IMR-90 (cell line): Measurements from ENCODE around the gene PLD5. TPM values are rescaled to one million over a fixed set of nuclear protein-coding genes. Genes with fewer than 3 reads are reported as not detected.

Experiments used
- microRNA-seq, 2 experiments: library from miRNA; stranded (forward) in 1 of 2; unstranded in 1 of 2; fragments of 10-50 nt in 1 of 2; fragments of <30 nt in 1 of 2; gene quantifications in 1 of 2; microRNA quantifications in 1 of 2; one replicate each; pipeline versions ENCODE3 to v1.1.0; 2013 to 2020; ENCODE audit not compliant: insufficient read depth in 1 of 2, insufficient read length in 1 of 2, unreplicated experiment in 1 of 2
- polyA plus RNA-seq, 3 experiments: library from polyadenylated mRNA; depleted of rRNA; stranded (reverse); fragments of >200 nt; gene quantifications; 2 replicates each; pipeline ENCODE4 v1.2.3, GENCODE V29; 2012; ENCODE audit warnings: low replicate concordance in 1 of 3
- small RNA-seq, 5 experiments: library from RNA; depleted of rRNA; stranded (forward); fragments of <200 nt; gene quantifications; one replicate each; pipeline ENCODE3, GENCODE V24; 2012
- total RNA-seq: library from RNA; depleted of rRNA; stranded (reverse); fragments of >200 nt; gene quantifications from 2 replicates; pipeline ENCODE4 v1.2.3, GENCODE V29; 2012

PLD5 gene
- total and polyA plus RNA-seq, 2 of the 4 experiments (the other 2 are of a cell fraction) = not detected

Small RNA genes lying within 50 kb of the gene (microRNA-seq; reads per million reads assigned to microRNA genes)
- gene AL360271.2 (ENCODE audit: insufficient read depth, insufficient read length) (not detected), gene RN7SKP12 (ENCODE audit: insufficient read depth, insufficient read length) (not detected)

Small RNA genes lying within 50 kb of the gene (small RNA-seq; reads per million reads assigned to genes)
- gene AL360271.2 (0 reads per million in 5 experiments), gene RN7SKP12 (0 reads per million in 5 experiments)
